ENCODE data around the gene NSMCE4A.
"Not testable (repeated sequence)": the region's sequence is repeated elsewhere in the genome, so short reads cannot be mapped to it uniquely, and the experiment has no call there.

The NSMCE4A gene

GRCh38 chr10:122007415-122007814 lies 32.4 kb upstream of the NSMCE4A start:
- H3K4me1 Mint-ChIP-seq (ENCODE audit: low read depth) = no peaks in the 10 kb centered on the region
- peaks cover 23% of the 10 kb centered on the region for H3K27me3 Mint-ChIP-seq
- no peak overlapping the region for H3K27ac Mint-ChIP-seq
- no peak overlapping the region for H3K4me3 Mint-ChIP-seq
- no peaks in the 10 kb centered on the region for H3K36me3 Mint-ChIP-seq (ENCODE audit: low read depth)
- no peak for DNase-seq
- peaks cover 10% of the 10 kb centered on the region for H3K9me3 Mint-ChIP-seq

- peaks cover 25% of the 10 kb centered on the region for H3K9me3 Mint-ChIP-seq
- no peak overlapping the region for H3K4me3 Mint-ChIP-seq
- no peaks in the 10 kb centered on the region for H3K4me1 Mint-ChIP-seq (ENCODE audit: low read depth)
- H3K27me3 Mint-ChIP-seq = peaks cover 14% of the 10 kb centered on the region
- no peak overlapping the region for H3K27ac Mint-ChIP-seq
- no peaks in the 10 kb centered on the region for H3K36me3 Mint-ChIP-seq (ENCODE audit: low read depth)
- DNase-seq = no peak
Observed at GRCh38 chr10:122001698-122002097, 26.7 kb upstream of the NSMCE4A start.

GRCh38 chr10:121999301-121999700 lies 24.3 kb upstream of the NSMCE4A start:
- no peak overlapping the region for H3K4me3 Mint-ChIP-seq
- H3K27me3 Mint-ChIP-seq = peaks cover 26% of the 10 kb centered on the region
- no peak for DNase-seq
- peaks cover 21% of the 10 kb centered on the region for H3K9me3 Mint-ChIP-seq
- no peaks in the 10 kb centered on the region for H3K36me3 Mint-ChIP-seq (ENCODE audit: low read depth)
- no peaks in the 10 kb centered on the region for H3K4me1 Mint-ChIP-seq (ENCODE audit: low read depth)
- H3K27ac Mint-ChIP-seq = no peak overlapping the region

- H3K36me3 Mint-ChIP-seq (ENCODE audit: low read depth) = no peaks in the 10 kb centered on the region
- no peak overlapping the region for H3K4me3 Mint-ChIP-seq
- DNase-seq = no peak
- H3K4me1 Mint-ChIP-seq (ENCODE audit: low read depth) = no peaks in the 10 kb centered on the region
- H3K9me3 Mint-ChIP-seq = peaks cover 21% of the 10 kb centered on the region
- H3K27ac Mint-ChIP-seq = no peak overlapping the region
- peaks cover 26% of the 10 kb centered on the region for H3K27me3 Mint-ChIP-seq
Observed at GRCh38 chr10:121998462-121998861, 23.4 kb upstream of the NSMCE4A start.

- no peaks in the 10 kb centered on the region for H3K4me1 Mint-ChIP-seq (ENCODE audit: low read depth)
- no peaks in the 10 kb centered on the region for H3K36me3 Mint-ChIP-seq (ENCODE audit: low read depth)
- H3K9me3 Mint-ChIP-seq = no peaks in the 10 kb centered on the region
- no peak overlapping the region for H3K27ac Mint-ChIP-seq
- H3K4me3 Mint-ChIP-seq = no peak overlapping the region
- H3K27me3 Mint-ChIP-seq = peaks cover 38% of the 10 kb centered on the region
- DNase-seq = no peak
Observed at GRCh38 chr10:121994429-121994941, 19.5 kb upstream of the NSMCE4A start.

- not testable (repeated sequence) for H3K4me1 Mint-ChIP-seq (ENCODE audit: low read depth); H3K27ac Mint-ChIP-seq; H3K9me3 Mint-ChIP-seq; H3K36me3 Mint-ChIP-seq (ENCODE audit: low read depth); DNase-seq; H3K4me3 Mint-ChIP-seq
- peaks cover 47% of the 10 kb centered on the region for H3K27me3 Mint-ChIP-seq
Observed at GRCh38 chr10:121991727-121992126, 16.7 kb upstream of the NSMCE4A start.

- H3K36me3 Mint-ChIP-seq (ENCODE audit: low read depth) = no peaks in the 10 kb centered on the region
- peaks cover 3% of the 10 kb centered on the region for H3K9me3 Mint-ChIP-seq
- H3K27me3 Mint-ChIP-seq = peaks cover 45% of the 10 kb centered on the region
- H3K4me1 Mint-ChIP-seq (ENCODE audit: low read depth) = peaks cover 8% of the 10 kb centered on the region
- H3K4me3 Mint-ChIP-seq = no peak overlapping the region
- H3K27ac Mint-ChIP-seq = no peak overlapping the region
- DNase-seq = no peak
Observed at GRCh38 chr10:121990015-121990677, 15.1 kb upstream of the NSMCE4A start.

- Mint-ChIP-seq H3K36me3 (ENCODE audit: low read depth) (peaks cover 3% of the 10 kb centered on the region), H3K27me3 (peaks cover 43% of the 10 kb centered on the region), H3K27ac (no peak within 1 kb of the TSS), H3K4me1 (ENCODE audit: low read depth) (peaks cover 8% of the 10 kb centered on the region), H3K4me3 (no peak within 1 kb of the TSS), H3K9me3 (peaks cover 17% of the 10 kb centered on the region)
- DNase-seq = no peak
Observed at GRCh38 chr10:121988361-121989324, 13.6 kb upstream of the NSMCE4A start, which contains the start of gene TACC2. Gene TACC2, plus strand, starts transcription at chr10:121989163. Its CDS starts 32,819 bp downstream, at chr10:122021982.

GRCh38 chr10:121984463-121984862 lies 9.4 kb upstream of the NSMCE4A start:
- Mint-ChIP-seq H3K9me3 (peaks cover 18% of the 10 kb centered on the region), H3K27me3 (peaks cover 32% of the 10 kb centered on the region), H3K36me3 (ENCODE audit: low read depth) (peaks cover 3% of the 10 kb centered on the region), H3K27ac (no peak overlapping the region), H3K4me3 (no peak overlapping the region), H3K4me1 (ENCODE audit: low read depth) (peaks cover 8% of the 10 kb centered on the region)
- DNase-seq = no peak

- Mint-ChIP-seq H3K27me3 (peaks cover 30% of the 10 kb centered on the region), H3K27ac (no peak overlapping the region), H3K36me3 (ENCODE audit: low read depth) (peaks cover 3% of the 10 kb centered on the region), H3K4me3 (no peak overlapping the region), H3K4me1 (ENCODE audit: low read depth) (peaks cover 8% of the 10 kb centered on the region), H3K9me3 (peaks cover 18% of the 10 kb centered on the region)
- no peak for DNase-seq
Observed at GRCh38 chr10:121983852-121984251, 8.8 kb upstream of the NSMCE4A start.

- H3K27ac Mint-ChIP-seq = no peak overlapping the region
- no peak for DNase-seq
- H3K4me1 Mint-ChIP-seq (ENCODE audit: low read depth) = no peaks in the 10 kb centered on the region
- H3K4me3 Mint-ChIP-seq = no peak overlapping the region
- peaks cover 21% of the 10 kb centered on the region for H3K9me3 Mint-ChIP-seq
- H3K36me3 Mint-ChIP-seq (ENCODE audit: low read depth) = peaks cover 8% of the 10 kb centered on the region
- H3K27me3 Mint-ChIP-seq = peaks cover 8% of the 10 kb centered on the region
Observed at GRCh38 chr10:121981346-121981745, 6.3 kb upstream of the NSMCE4A start.

- DNase-seq = no peak
- no peak overlapping the region for H3K27ac Mint-ChIP-seq
- peaks cover 9% of the 10 kb centered on the region for H3K4me1 Mint-ChIP-seq (ENCODE audit: low read depth)
- no peak overlapping the region for H3K4me3 Mint-ChIP-seq
- H3K36me3 Mint-ChIP-seq (ENCODE audit: low read depth) = peaks cover 16% of the 10 kb centered on the region
- H3K9me3 Mint-ChIP-seq = peaks cover 8% of the 10 kb centered on the region
- peaks cover under 1% of the 10 kb centered on the region for H3K27me3 Mint-ChIP-seq
Observed at GRCh38 chr10:121978511-121978910, 3.5 kb upstream of the NSMCE4A start.

GRCh38 chr10:121976607-121977006 lies 1.6 kb upstream of the NSMCE4A start:
- Mint-ChIP-seq H3K27me3 (no peaks in the 10 kb centered on the region), H3K36me3 (ENCODE audit: low read depth) (peaks cover 31% of the 10 kb centered on the region), H3K27ac (no peak overlapping the region), H3K4me3 (no peak overlapping the region), H3K9me3 (peaks cover 8% of the 10 kb centered on the region), H3K4me1 (ENCODE audit: low read depth) (peaks cover 22% of the 10 kb centered on the region)
- no peak for DNase-seq

- Mint-ChIP-seq H3K4me3 (peak overlapping the region; percentile 89), H3K4me1 (ENCODE audit: low read depth) (peaks cover 26% of the 10 kb centered on the region), H3K36me3 (ENCODE audit: low read depth) (peaks cover 42% of the 10 kb centered on the region), H3K27me3 (no peaks in the 10 kb centered on the region), H3K27ac (peak overlapping the region; percentile 77), H3K9me3 (peaks cover 8% of the 10 kb centered on the region)
- DNase-seq = no peak
Observed at GRCh38 chr10:121975295-121976086, 474 bp upstream of the NSMCE4A start.
